HG02610 (cell line): ENCODE data around the gene C10orf105.

Experiments used
- ATAC-seq: cut with Tn5 transposase; IDR thresholded peaks from one replicate; pipeline ENCODE4 v1.9.1; 2021; ENCODE audit warnings: mild to moderate bottlenecking, moderate library complexity; ENCODE audit not compliant: unreplicated experiment

Gene C10orf105

GRCh38 chr10:71752391-71753090, 33.0 kb upstream of the C10orf105 start:
- ATAC-seq = no peak

- ATAC-seq = no peak
Measured at GRCh38 chr10:71751515-71752224, 32.1 kb upstream of the C10orf105 start.

GRCh38 chr10:71750986-71751385, 31.4 kb upstream of the C10orf105 start:
- ATAC-seq = no peak

- no peak for ATAC-seq
Measured at GRCh38 chr10:71750124-71750841, 30.7 kb upstream of the C10orf105 start.

GRCh38 chr10:71749396-71749795, 29.8 kb upstream of the C10orf105 start:
- ATAC-seq = no peak

- ATAC-seq = no peak
Measured at GRCh38 chr10:71748671-71749191, 29.2 kb upstream of the C10orf105 start.

- ATAC-seq = no peak
Measured at GRCh38 chr10:71747551-71748523, 28.3 kb upstream of the C10orf105 start.

- no peak for ATAC-seq
Measured at GRCh38 chr10:71747039-71747531, 27.5 kb upstream of the C10orf105 start.

GRCh38 chr10:71746344-71747037, 26.9 kb upstream of the C10orf105 start:
- no peak for ATAC-seq

GRCh38 chr10:71745664-71746250, 26.2 kb upstream of the C10orf105 start:
- no peak for ATAC-seq

- no peak for ATAC-seq
Measured at GRCh38 chr10:71744897-71745663, 25.5 kb upstream of the C10orf105 start.

- ATAC-seq = no peak
Measured at GRCh38 chr10:71743866-71744265, 24.3 kb upstream of the C10orf105 start.

- ATAC-seq = no peak
Measured at GRCh38 chr10:71743089-71743838, 23.7 kb upstream of the C10orf105 start.

- no peak for ATAC-seq
Measured at GRCh38 chr10:71742301-71743088, 22.9 kb upstream of the C10orf105 start.

- no peak for ATAC-seq
Measured at GRCh38 chr10:71741671-71742070, 22.1 kb upstream of the C10orf105 start.

- ATAC-seq = no peak
Measured at GRCh38 chr10:71741029-71741428, 21.5 kb upstream of the C10orf105 start.

GRCh38 chr10:71740069-71740653, 20.6 kb upstream of the C10orf105 start:
- no peak for ATAC-seq
